Panc1 (cell line): ENCODE results near the gene DDX19B. TPM values are rescaled to one million over a fixed set of nuclear protein-coding genes. Genes with fewer than 3 reads are reported as not detected.

ENCODE experiments used
- ATAC-seq: fragments of 200-7000 bp; cut with Tn5 transposase; 2 replicates; pipeline ENCODE4 v1.9.1; 2020; ENCODE audit warnings: mild to moderate bottlenecking, moderate library complexity
- BruUV-seq: library from RNA; stranded (reverse); fragments of 400-500 nt; replicated peaks from 2 replicates; lab custom pipeline; 2021; lab: Mats Ljungman, UMichigan
- CTCF ChIA-PET: fragments of 300-600 bp; sonication (Branson Sonifier 250); formaldehyde crosslinking; loops from one replicate; lab custom pipeline; 2022; ENCODE audit warnings: antibody characterized with exemption; lab: Charles Lee
- POLR2A ChIA-PET: fragments of 300-600 bp; sonication (Branson Sonifier 250); formaldehyde crosslinking; loops from one replicate; lab custom pipeline; 2022; ENCODE audit warnings: antibody characterized with exemption; lab: Charles Lee
- DNase-seq: peaks from one replicate; pipeline ENCODE4 v3.0.0-alpha.2; 2010; ENCODE audit warnings: low read depth, low spot score
- H3K27ac ChIP-seq: 2 replicates; pipeline ENCODE4 v1.5.1; 2011; ENCODE audit warnings: mild to moderate bottlenecking, low read length, inconsistent platforms
- H3K27me3 ChIP-seq: fragments of 200-500 bp; sonication (Bioruptor generic); 2 replicates; pipeline ENCODE4 v1.6.0; 2014; ENCODE audit warnings: low read length, inconsistent platforms; ENCODE audit not compliant: control insufficient read depth, insufficient read depth
- H3K36me3 ChIP-seq: fragments of 200-500 bp; sonication (Bioruptor generic); 2 replicates; pipeline ENCODE4 v1.5.1; 2014; ENCODE audit warnings: inconsistent platforms, mild to moderate bottlenecking, low read length, moderate library complexity; ENCODE audit not compliant: control insufficient read depth, insufficient read depth
- H3K4me1 ChIP-seq: 2 replicates; pipeline ENCODE4 v1.5.1; 2011; ENCODE audit warnings: inconsistent platforms, mild to moderate bottlenecking, low read length, moderate library complexity; ENCODE audit not compliant: control insufficient read depth, insufficient read depth
- H3K4me3 ChIP-seq, 2 experiments: 2 replicates each; pipeline ENCODE4 v1.5.1; 2011 to 2012; ENCODE audit warnings: low read depth in 2 of 2, low read length in 2 of 2, mild to moderate bottlenecking in 2 of 2, inconsistent platforms in 1 of 2, moderate library complexity in 1 of 2
- H3K9me3 ChIP-seq: fragments of 200-500 bp; sonication (Bioruptor generic); 2 replicates; pipeline ENCODE4 v1.5.1; 2014; ENCODE audit warnings: low read depth, mild to moderate bottlenecking, inconsistent platforms, low read length, moderate library complexity; ENCODE audit not compliant: control insufficient read depth, insufficient read depth
- POLR2AphosphoS5 ChIP-seq: IDR thresholded peaks from 2 replicates; pipeline ENCODE4 v1.6.1; 2012; ENCODE audit warnings: mild to moderate bottlenecking, low read depth, low read length, moderate library complexity
- SIN3A ChIP-seq: IDR thresholded peaks from 2 replicates; pipeline ENCODE4 v1.6.1; 2012; ENCODE audit warnings: low read depth, mild to moderate bottlenecking, low read length, moderate library complexity, borderline replicate concordance; ENCODE audit not compliant: insufficient read depth
- TCF7L2 ChIP-seq: IDR thresholded peaks from 2 replicates; pipeline ENCODE4 v1.6.1; 2011; ENCODE audit warnings: mild to moderate bottlenecking, low read depth, low read length, inconsistent platforms
- in situ Hi-C: cut with HindIII; loops from 2 replicates; pipeline ENCODE4 v1.10.0; 2016; ENCODE audit warnings: low sequenced_read_pairs, low pct_unique_long_range_greater_than_20kb
- intact Hi-C: fragments of 100-400 bp; cut with micrococcal nuclease; formaldehyde crosslinking; loops from one replicate; pipeline ENCODE4 v1.10.0; 2022; ENCODE audit not compliant: unreplicated experiment
- total RNA-seq: library from RNA; stranded (reverse); gene quantifications from one replicate; pipeline ENCODE4 v1.2.1, GENCODE V29; 2021; ENCODE audit not compliant: unreplicated experiment
- TF ChIP-seq, protein P1 (sequence below): fragments of 450-650 bp; IDR thresholded peaks from 2 replicates; pipeline ENCODE4 v1.5.1; 2017; ENCODE audit warnings: mild to moderate bottlenecking
- TF ChIP-seq, protein P2 (sequence below), 2 experiments: IDR thresholded peaks; 2 replicates each; pipeline ENCODE4 v1.6.1; 2011 to 2012; ENCODE audit warnings: low read depth in 2 of 2, control low read depth in 1 of 2, low read length in 1 of 2, mild to moderate bottlenecking in 1 of 2, moderate library complexity in 1 of 2; ENCODE audit not compliant: insufficient read depth in 1 of 2

DDX19B gene
- total RNA-seq, 1 experiment from 2014 or later, result 24.4 TPM

DNA sequence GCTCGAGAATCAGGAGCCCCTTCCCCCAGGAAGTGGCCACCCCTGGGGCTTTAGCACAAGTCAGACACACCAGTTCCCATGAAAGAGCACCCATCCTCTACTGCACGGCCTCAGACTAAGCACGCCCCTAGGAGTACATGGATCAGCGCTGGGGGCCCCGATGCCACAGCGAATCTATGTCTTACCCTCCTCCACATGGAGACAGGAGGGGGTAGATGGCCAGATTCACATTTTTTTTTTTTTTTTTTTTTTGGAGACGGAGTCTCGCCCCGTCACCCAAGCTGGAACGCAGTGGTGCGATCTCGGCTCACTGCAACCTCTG lies 44.1 kb upstream of the DDX19B start:
- DNase-seq (no peak), ATAC-seq (no peak)
- intact Hi-C loops (no loop called here), in situ Hi-C loops (no loop called here)
- no peak overlapping the region for H3K27ac ChIP-seq
- no peaks in the 10 kb centered on the region for H3K9me3 ChIP-seq
- BruUV-seq, result no TSS peak
- no peaks in the 10 kb centered on the region for H3K27me3 ChIP-seq
- CTCF ChIA-PET, result no interaction called here
- peaks cover 7% of the 10 kb centered on the region for H3K36me3 ChIP-seq
- POLR2A ChIA-PET, result no interaction called here
- H3K4me1 ChIP-seq, result no peaks in the 10 kb centered on the region
- H3K4me3 ChIP-seq, result no peak overlapping the region
- TF ChIP-seq TCF7L2 (no peak), SIN3A (no peak), POLR2AphosphoS5 (no peak)
- TF ChIP-seq, protein P1, sequence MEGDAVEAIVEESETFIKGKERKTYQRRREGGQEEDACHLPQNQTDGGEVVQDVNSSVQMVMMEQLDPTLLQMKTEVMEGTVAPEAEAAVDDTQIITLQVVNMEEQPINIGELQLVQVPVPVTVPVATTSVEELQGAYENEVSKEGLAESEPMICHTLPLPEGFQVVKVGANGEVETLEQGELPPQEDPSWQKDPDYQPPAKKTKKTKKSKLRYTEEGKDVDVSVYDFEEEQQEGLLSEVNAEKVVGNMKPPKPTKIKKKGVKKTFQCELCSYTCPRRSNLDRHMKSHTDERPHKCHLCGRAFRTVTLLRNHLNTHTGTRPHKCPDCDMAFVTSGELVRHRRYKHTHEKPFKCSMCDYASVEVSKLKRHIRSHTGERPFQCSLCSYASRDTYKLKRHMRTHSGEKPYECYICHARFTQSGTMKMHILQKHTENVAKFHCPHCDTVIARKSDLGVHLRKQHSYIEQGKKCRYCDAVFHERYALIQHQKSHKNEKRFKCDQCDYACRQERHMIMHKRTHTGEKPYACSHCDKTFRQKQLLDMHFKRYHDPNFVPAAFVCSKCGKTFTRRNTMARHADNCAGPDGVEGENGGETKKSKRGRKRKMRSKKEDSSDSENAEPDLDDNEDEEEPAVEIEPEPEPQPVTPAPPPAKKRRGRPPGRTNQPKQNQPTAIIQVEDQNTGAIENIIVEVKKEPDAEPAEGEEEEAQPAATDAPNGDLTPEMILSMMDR, result no peak
- TF ChIP-seq, protein P2, sequence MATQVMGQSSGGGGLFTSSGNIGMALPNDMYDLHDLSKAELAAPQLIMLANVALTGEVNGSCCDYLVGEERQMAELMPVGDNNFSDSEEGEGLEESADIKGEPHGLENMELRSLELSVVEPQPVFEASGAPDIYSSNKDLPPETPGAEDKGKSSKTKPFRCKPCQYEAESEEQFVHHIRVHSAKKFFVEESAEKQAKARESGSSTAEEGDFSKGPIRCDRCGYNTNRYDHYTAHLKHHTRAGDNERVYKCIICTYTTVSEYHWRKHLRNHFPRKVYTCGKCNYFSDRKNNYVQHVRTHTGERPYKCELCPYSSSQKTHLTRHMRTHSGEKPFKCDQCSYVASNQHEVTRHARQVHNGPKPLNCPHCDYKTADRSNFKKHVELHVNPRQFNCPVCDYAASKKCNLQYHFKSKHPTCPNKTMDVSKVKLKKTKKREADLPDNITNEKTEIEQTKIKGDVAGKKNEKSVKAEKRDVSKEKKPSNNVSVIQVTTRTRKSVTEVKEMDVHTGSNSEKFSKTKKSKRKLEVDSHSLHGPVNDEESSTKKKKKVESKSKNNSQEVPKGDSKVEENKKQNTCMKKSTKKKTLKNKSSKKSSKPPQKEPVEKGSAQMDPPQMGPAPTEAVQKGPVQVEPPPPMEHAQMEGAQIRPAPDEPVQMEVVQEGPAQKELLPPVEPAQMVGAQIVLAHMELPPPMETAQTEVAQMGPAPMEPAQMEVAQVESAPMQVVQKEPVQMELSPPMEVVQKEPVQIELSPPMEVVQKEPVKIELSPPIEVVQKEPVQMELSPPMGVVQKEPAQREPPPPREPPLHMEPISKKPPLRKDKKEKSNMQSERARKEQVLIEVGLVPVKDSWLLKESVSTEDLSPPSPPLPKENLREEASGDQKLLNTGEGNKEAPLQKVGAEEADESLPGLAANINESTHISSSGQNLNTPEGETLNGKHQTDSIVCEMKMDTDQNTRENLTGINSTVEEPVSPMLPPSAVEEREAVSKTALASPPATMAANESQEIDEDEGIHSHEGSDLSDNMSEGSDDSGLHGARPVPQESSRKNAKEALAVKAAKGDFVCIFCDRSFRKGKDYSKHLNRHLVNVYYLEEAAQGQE (IDR thresholded peaks at IDR 0.05; ENCODE audit: insufficient read depth in 1 of 2, low read depth in 2 of 2, low read length in 1 of 2), result no peak

DNA sequence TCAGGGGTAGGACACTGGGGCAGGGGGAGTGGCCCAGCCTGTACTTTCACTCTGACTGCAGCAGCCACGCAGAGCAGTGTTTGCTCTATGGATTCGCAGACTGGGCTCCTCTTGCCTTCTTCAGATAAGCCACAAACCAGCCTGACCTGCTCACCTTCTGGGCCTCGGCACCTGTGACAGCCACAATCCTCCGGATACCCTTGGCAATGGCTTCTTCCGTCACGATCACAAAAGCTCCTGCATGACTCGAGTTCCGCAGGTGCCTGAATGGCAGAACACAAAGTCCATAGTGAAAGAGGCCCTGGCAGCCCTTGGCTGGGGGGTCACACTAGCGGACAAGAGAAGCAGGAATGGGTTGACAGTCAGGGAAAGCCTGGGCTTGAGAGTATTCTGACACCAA lies 43.4 kb upstream of the DDX19B start:
- ChIA-PET POLR2A (no interaction called here), CTCF (no interaction called here)
- Histone ChIP-seq H3K27ac (no peak overlapping the region), H3K4me1 (no peaks in the 10 kb centered on the region), H3K4me3 (no peak overlapping the region), H3K27me3 (no peaks in the 10 kb centered on the region), H3K9me3 (no peaks in the 10 kb centered on the region), H3K36me3 (peaks cover 9% of the 10 kb centered on the region)
- in situ Hi-C loops (no loop called here), intact Hi-C loops (no loop called here)
- DNase-seq (no peak), ATAC-seq (no peak)
- BruUV-seq, result no TSS peak
- TF ChIP-seq, protein P2 (IDR thresholded peaks at IDR 0.05; ENCODE audit: insufficient read depth in 1 of 2, low read depth in 2 of 2, low read length in 1 of 2), result no peak
- TF ChIP-seq SIN3A (no peak), TCF7L2 (no peak), POLR2AphosphoS5 (no peak)
- TF ChIP-seq, protein P1, result no peak
